Measurements from ENCODE around the gene PPP1R13L. TPM values are rescaled to one million over a fixed set of nuclear protein-coding genes. Genes with fewer than 3 reads are reported as not detected.

PPP1R13L gene, protein sequence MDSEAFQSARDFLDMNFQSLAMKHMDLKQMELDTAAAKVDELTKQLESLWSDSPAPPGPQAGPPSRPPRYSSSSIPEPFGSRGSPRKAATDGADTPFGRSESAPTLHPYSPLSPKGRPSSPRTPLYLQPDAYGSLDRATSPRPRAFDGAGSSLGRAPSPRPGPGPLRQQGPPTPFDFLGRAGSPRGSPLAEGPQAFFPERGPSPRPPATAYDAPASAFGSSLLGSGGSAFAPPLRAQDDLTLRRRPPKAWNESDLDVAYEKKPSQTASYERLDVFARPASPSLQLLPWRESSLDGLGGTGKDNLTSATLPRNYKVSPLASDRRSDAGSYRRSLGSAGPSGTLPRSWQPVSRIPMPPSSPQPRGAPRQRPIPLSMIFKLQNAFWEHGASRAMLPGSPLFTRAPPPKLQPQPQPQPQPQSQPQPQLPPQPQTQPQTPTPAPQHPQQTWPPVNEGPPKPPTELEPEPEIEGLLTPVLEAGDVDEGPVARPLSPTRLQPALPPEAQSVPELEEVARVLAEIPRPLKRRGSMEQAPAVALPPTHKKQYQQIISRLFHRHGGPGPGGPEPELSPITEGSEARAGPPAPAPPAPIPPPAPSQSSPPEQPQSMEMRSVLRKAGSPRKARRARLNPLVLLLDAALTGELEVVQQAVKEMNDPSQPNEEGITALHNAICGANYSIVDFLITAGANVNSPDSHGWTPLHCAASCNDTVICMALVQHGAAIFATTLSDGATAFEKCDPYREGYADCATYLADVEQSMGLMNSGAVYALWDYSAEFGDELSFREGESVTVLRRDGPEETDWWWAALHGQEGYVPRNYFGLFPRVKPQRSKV
- total RNA-seq: 10 to 100 TPM; 18.1 to 24.4 TPM

DNA sequence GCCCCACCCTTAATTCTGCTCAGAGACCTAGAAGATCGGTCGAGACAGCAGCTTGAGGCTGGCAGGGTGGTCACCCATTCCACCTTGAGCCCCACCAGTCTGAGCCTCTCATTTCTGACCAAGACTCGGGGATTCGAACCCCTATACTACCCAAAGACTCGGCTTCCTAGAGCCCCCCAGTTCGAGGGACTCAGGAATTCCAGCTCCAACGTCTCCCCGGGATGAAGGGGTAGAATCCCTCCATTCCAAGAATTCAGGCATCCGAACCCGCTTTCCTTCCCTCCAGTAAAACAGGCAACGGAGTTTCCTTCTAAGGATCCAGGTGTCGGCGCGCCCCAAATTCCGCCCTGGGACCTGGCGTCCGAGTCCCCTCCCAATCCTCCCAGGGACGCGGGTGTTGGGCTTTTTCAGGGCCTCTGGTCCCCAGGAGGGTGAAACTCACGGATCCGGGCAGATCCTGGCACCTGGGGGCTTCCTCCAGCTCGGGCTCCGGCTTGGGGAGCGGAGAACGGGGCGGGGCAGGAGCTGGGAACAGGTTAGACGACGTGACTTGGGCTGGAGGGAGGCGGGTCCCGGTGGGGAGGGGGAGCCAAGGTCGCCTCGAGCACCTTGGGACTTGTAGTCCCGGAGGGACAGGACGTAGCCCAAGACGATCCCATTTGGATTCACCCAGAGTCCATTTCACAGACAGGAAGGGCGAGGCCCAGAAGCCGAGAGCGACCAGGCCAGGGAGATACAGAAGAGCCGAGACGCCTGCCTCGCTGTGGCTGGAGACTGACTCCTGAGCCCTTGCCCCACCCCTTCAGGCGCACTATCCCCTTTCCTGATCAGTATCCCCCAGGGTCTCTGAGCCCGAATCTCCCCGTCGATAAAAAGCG is at the start of gene PPP1R13L:
TSS of gene PPP1R13L (minus strand) at position 513 of the 878 bp plus-strand sequence. CDS start 6,751 bp downstream, outside the sequence.

DNA sequence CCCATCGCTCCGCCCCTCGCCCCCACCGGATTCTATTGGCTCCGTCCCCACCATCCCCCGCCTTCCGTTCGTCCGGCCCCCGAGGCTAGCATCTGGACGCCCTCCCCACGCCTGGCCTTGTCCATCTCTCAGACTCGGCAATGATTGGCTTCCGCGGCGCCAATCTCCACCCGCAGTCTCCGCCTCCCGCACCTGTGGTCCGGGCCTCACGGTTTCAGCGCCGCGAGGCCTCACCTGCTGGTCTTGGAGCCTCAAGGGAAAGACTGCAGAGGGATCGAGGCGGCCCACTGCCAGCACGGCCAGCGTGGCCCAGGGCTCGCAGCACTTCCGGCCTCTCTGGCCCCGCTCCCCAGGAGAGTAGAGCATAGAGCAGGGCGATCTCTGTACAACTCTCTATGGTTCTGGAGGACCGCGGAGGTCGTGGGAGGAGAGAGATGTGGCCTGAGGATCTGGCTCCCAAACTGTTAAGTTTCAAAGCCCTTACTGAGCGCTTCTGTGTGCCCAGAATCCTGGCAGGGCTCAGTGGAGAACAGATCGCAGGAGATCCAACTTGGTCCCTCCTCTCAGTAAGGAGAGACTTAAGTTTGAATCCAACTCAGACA is 18.8 kb upstream of the PPP1R13L start, which contains the start of gene ERCC1:
TSS of gene ERCC1 (minus strand) at position 329 of the 602 bp plus-strand sequence. CDS start 543 bp downstream, outside the sequence.

DNA sequence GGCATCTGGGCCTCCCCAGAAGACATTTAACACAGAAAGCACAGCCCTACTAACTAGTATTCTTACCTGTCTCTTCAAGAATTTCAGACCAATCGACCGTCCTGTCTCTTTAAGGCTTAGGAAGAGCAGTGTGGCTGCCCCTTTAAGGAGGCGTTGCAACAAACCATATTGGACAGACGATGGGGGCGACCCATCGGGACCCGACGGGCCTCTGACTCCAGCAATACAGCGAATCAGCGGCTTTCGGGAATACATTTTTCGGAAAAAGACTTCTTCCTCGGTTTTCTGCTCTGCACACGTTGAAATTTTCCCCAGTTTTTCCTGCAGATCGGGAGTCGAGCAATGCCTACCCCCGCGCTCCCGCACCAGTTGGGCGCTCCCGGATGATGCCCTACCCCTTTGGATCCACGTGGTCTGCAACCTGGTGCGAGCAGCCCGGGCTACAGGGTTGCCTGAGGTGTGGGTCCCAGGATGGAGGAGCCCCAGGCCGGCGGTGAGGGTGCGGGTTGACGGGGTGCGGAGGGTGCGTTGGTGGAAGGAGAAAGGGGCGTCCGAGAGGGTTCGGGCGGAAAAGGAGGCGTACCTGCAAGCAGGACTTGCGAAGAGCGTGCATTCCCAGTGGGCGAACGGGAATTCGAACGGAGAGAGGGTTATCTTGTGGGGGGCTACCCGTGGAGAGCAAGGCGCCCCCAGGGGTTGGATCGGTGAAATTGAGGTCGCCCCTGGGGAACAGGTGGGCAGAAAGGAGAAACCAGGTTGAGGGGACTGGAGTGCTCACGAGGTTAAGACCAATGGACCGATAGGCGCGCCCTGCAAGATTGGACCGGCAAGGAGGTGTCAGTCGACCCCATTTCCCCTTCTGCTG is 1.6 kb upstream of the PPP1R13L start, which contains the start of gene POLR1G:
TSS of gene POLR1G (plus strand) at position 419 of the 865 bp plus-strand sequence. CDS start at position 472, 53 bp downstream.

DNA sequence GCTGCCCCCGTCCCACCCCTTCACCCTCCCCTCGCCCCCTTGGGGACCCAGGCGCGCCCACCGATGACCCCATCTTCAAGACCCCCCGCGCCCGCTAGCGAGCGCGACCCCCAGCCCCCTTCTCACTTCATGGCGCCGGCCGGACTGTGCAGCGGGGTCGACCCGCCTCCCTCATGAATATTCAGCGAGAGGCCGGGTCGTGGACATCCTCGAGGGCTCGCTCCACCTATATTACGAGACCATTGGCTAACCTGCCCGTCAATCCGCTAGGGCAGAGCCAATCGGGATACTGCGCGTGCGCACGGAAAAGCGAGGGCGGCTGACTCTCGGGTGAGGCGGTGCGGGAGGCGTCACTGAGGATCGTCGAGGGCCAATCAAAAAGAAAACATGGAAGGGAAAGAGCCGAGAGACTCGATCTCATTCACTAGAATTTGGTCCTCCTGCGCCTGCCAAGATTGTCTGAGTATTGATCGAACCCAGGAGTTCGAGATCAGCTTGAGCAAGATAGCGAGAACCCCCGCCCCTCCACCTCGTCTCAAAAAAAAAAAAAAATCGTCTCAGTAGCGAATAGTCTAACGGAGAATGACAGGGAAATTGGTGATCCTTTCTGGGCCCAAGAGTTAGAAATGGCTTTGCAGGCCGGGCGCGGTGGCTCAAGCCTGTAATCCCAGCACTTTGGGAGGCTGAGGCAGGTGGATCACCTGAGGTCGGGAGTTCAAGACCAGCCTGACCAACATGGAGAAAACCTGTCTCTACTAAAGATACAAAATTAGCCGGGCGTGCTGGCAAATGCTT is 34.3 kb downstream of the PPP1R13L start, which contains the start of gene ERCC2:
TSS of gene ERCC2 (minus strand) at position 164 of the 795 bp plus-strand sequence. CDS start at position 131, 33 bp downstream.

DNA sequence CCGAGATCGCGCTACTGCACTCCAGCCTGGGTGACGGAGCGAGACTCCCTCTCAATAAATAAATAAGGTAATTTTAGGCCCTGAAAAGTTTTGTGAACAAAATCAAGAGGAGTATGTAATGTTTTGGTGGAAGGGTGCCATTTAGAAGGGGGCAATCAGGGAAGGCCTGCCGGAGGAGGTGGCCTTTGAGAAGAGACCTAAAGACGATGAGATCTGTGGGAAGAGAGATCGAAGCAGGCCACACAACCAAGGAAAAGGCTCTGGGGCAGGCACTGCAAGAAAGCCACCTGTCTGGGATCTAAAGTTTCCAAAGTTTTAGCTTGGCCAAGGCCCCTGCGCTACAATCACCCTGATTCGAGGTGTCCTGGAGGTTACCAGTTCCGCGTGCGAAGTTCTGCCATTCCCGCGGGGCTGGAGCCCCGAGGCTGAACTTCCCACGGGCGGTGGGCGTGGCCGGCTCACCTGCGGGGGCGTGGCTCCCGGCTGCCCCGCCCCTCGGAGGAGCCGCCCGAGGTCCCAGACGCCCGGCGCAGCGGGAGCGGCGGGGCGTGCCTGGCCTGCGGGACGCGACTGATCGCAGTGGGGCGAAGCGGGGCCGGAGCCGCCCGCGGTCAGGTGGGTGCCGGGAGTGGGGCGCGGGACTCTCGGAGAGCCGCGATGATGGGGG is 64.5 kb downstream of the PPP1R13L start, which contains the start of gene KLC3:
TSS of gene KLC3 (plus strand) at position 519 of the 667 bp plus-strand sequence. CDS start 4,792 bp downstream, outside the sequence.

Small RNA genes lying within 50 kb of the gene (microRNA-seq; reads per million reads assigned to microRNA genes)
- gene MIR6088 (ENCODE audit: borderline microRNAs expressed, borderline replicate concordance): not detected

Other genes starting within 250 kb of the PPP1R13L start
- gene NKPD1, start 244.1 kb downstream of the PPP1R13L start, total RNA-seq: under 1 TPM; 0.24 to 0.35 TPM
- gene TRAPPC6A, start 226.8 kb downstream of the PPP1R13L start, total RNA-seq: 100 to 1,000 TPM in 1 of 2 experiments, 10 to 100 TPM in 1; 97.9 to 102 TPM
- gene BLOC1S3, start 226.3 kb downstream of the PPP1R13L start, total RNA-seq: 10 to 100 TPM; 16.7 to 18.7 TPM
- not detected for gene EXOC3L2, start 159.7 kb downstream of the PPP1R13L start, total RNA-seq
- 10 to 100 TPM; 22.1 to 25.2 TPM for gene MARK4, start 153.8 kb downstream of the PPP1R13L start, total RNA-seq
- gene CKM, start 82.2 kb downstream of the PPP1R13L start, total RNA-seq: not detected
- gene KLC3, start 64.3 kb downstream of the PPP1R13L start, total RNA-seq: not detected
- 10 to 100 TPM; 22.9 to 24.5 TPM for gene ERCC2, start 34.5 kb downstream of the PPP1R13L start, total RNA-seq
- gene POLR1G, start 1.6 kb upstream of the PPP1R13L start, total RNA-seq: 1 to 10 TPM; 6.2 to 6.7 TPM
- 10 to 100 TPM; 58.1 to 60.7 TPM for gene ERCC1, start 18.8 kb upstream of the PPP1R13L start, total RNA-seq
- gene FOSB, start 62.9 kb upstream of the PPP1R13L start, total RNA-seq: 1 to 10 TPM; 8.2 to 9.8 TPM
- 1 to 10 TPM; 1.8 TPM for gene RTN2, start 92.0 kb upstream of the PPP1R13L start, total RNA-seq
- gene PPM1N, start 93.4 kb upstream of the PPP1R13L start, total RNA-seq: 1 to 10 TPM; 1.4 to 2.6 TPM
- gene VASP, start 102.4 kb upstream of the PPP1R13L start, total RNA-seq: 100 to 1,000 TPM; 156 to 162 TPM
- gene OPA3, start 179.7 kb upstream of the PPP1R13L start, total RNA-seq: 10 to 100 TPM; 13.0 to 15.2 TPM
- not detected for gene GPR4, start 197.1 kb upstream of the PPP1R13L start, total RNA-seq
- 10 to 100 TPM; 94.8 to 97.6 TPM for gene EML2, start 234.3 kb upstream of the PPP1R13L start, total RNA-seq

All from activated naive CD4-positive, alpha-beta T cell treated with anti-CD3 and anti-CD28 coated beads, Interleukin-2, amount 10 ng/mL, durations not matched to agents 5 hours and 36 hours (primary cell).